ENCODE data around the gene GIPC2. TPM values are rescaled to one million over a fixed set of nuclear protein-coding genes. Genes with fewer than 3 reads are reported as not detected.
"Not testable (repeated sequence)": the region's sequence is repeated elsewhere in the genome, so short reads cannot be mapped to it uniquely, and the experiment has no call there.

Gene GIPC2
- under 1 TPM in 1 of 2 experiments, not detected in 1; 0.17 TPM for total RNA-seq

DNA sequence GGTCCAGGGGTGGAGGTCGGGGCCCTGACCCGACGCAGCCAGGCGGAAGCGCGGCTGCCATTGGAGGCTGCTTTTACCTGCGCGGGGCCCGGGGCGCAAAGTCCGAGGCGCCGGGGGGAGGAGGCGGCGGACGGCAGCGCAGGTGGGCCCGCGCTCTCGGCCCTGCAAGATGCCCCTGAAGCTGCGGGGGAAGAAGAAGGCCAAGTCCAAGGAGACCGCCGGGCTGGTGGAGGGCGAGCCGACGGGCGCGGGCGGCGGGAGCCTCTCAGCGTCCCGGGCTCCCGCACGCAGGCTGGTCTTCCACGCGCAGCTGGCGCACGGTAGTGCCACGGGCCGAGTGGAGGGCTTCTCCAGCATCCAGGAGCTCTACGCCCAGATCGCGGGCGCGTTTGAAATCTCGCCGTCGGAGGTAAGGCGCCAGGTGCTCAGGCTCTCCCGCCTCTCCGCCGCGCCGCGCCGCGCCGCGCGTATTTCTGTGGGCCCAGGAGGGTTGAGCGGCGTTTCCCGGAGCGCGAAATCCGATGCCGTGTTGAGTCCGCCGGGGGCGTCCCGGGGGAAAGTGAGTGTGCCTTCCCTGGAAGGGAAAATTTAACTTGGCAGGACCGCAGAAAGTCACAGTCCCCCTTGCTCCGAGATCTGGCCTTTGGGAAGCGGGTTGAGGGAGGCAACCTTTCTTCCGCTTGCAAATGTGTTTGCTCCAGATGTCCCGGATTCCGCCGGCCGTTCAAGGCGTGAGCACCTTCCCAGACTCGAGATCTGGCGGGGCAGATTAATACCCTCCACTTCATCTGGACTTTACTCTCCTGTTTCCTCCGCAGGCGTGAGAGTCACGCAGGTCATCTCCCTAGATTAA, at the start of gene GIPC2:
TSS of gene GIPC2 (plus strand) at position 41 of the 853 bp plus-strand sequence. CDS start at position 170, 129 bp downstream.
- CTCF ChIA-PET = interaction anchor here (0.7 kb wide), 1 partner anchor 438 kb away, joined by 8 read pairs; no protein-coding TSS in a partner anchor
- no peak within 1 kb of the TSS for H3K27ac Mint-ChIP-seq
- peaks cover 24% of the 10 kb centered on the region for H3K4me1 Mint-ChIP-seq (ENCODE audit: low read depth)
- H3K4me3 Mint-ChIP-seq = peak within 1 kb of the TSS; percentile 74
- DNase-seq = peak; percentile 51
- POLR2A ChIA-PET = interaction anchor here (0.7 kb wide), 2 partner anchors 41 to 42 kb away, joined by 3 read pairs; partner anchors contain the start of gene DNAJB4
- H3K9me3 Mint-ChIP-seq = no peaks in the 10 kb centered on the region
- intact Hi-C loops (cut with micrococcal nuclease) = loop anchor here (5.0 kb wide), 1 partner anchor 66 kb away; no protein-coding TSS in a partner anchor
- H3K36me3 Mint-ChIP-seq = no peaks in the 10 kb centered on the region
- peaks cover 51% of the 10 kb centered on the region for H3K27me3 Mint-ChIP-seq

DNA sequence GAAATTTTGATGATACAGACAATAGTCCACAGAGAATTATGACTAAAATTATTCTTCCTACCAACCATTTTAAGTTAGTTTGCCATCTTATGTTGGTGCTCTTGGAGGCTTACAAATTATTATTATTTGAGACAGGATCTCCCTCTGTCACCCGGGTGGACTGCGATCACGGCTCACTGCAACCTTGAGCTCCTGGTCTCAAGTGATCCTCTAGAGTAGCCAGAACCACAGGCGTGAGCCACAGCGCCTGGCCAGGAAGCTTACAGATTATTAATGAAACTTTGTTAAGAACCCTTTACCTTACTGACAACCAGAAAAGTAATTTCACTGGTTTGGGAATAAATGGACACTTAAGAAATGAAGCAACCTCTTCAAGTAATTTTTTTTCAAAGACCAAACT, 49.0 kb upstream of the GIPC2 start:
- DNase-seq = no peak
- no peaks in the 10 kb centered on the region for H3K9me3 Mint-ChIP-seq
- peaks cover 8% of the 10 kb centered on the region for H3K36me3 Mint-ChIP-seq
- intact Hi-C loops (cut with micrococcal nuclease) = no loop called here
- no peaks in the 10 kb centered on the region for H3K27me3 Mint-ChIP-seq
- CTCF ChIA-PET = interaction anchor here (0.7 kb wide), 1 partner anchor 30 kb away, joined by 3 read pairs; no protein-coding TSS in a partner anchor
- no peak overlapping the region for H3K4me3 Mint-ChIP-seq
- H3K4me1 Mint-ChIP-seq (ENCODE audit: low read depth) = peaks cover 2% of the 10 kb centered on the region
- H3K27ac Mint-ChIP-seq = no peak overlapping the region
- POLR2A ChIA-PET = no interaction called here

GRCh38 chr1:78000536-78000935, 45.2 kb upstream of the GIPC2 start:
- not testable (repeated sequence) for DNase-seq, H3K4me3 Mint-ChIP-seq, H3K27me3 Mint-ChIP-seq, H3K27ac Mint-ChIP-seq, H3K36me3 Mint-ChIP-seq, H3K9me3 Mint-ChIP-seq
- H3K4me1 Mint-ChIP-seq (ENCODE audit: low read depth) = peaks cover 18% of the 10 kb centered on the region
- ChIA-PET POLR2A (interaction anchor here (7.6 kb wide), 1 partner anchor 23 kb away, joined by 297 read pairs; the partner anchor contains the start of gene FUBP1), CTCF (interaction anchor here (1.0 to 2.8 kb wide), 2 partner anchors 113 to 114 kb away, joined by 3 to 9 read pairs; no protein-coding TSS in a partner anchor)
- intact Hi-C loops (cut with micrococcal nuclease) = loop anchor here (5.0 kb wide), 1 partner anchor 38 kb away; no protein-coding TSS in a partner anchor

DNA sequence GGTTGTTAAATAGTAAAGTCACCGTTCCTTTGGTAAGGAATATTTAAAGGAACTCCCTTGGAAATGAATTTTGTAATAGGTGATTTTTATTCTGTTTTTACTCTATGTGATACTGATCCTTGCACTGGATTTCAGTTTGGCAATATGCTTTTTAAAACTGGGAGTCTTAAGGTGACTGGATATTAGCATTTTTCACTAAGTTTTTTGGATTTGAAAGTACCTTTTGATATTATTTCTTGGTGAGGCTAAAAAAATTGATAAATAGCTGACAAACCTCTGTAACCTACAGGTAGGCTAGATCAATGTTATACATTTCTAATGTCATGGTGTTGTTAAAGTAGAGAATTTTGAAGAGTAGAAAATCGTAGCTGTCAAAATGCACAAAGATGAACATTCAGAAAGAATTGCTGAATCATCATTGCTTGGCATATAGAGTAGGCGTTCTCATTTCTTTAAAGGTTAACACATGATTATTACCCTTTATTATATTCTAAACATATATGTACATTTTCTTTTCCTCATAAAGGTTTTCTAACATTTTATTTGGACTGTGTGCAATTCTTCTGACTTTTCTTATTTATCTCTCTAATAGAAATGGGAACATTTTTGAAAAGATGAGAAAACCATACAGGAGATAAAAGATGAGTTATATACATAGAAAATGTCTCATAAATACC, 42.6 kb upstream of the GIPC2 start:
- Mint-ChIP-seq H3K27me3 (peaks cover 3% of the 10 kb centered on the region), H3K4me3 (no peak overlapping the region)
- intact Hi-C loops (cut with micrococcal nuclease) = loop anchor here (5.0 kb wide), 1 partner anchor 41 kb away; no protein-coding TSS in a partner anchor

DNA sequence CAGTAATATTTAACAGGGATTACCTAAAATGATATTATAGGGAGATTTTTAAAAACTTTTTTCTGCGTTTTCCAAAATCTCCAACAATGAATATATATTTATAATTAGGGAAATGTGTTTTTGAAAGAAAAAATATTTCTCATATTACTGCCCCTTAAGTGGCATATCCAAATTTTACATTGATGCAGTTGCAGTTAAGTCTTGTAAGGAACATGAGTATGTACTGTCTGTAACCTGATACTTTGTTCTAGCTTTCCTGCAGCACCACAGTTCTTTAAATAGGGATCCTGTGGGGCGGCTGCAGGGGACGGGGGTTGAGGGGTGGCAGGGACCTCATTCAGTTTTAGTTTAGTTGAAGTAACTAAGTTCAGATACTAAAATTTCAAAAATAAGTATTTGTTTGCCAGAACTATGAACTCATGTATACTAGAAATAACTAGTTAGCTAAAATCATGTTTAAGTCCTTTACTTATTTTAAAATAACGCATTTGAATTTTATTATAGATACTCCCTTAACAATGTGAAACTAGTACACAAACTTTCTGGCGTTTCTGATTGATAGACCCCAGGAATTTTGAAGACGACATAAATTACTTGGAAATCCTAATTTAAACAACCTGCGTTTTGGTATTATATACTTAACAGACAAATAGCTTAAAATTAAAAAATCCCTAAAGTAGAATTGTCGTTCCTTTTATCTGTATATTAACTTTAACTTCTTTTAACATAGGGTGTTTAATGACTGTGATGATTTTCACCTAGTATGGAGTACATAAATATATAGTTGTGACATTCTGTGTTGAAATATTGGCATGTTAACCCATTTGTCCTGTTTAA, 41.7 kb upstream of the GIPC2 start:
- Mint-ChIP-seq H3K27ac (peak overlapping the region; percentile 100), H3K36me3 (peaks cover 4% of the 10 kb centered on the region), H3K9me3 (peaks cover 2% of the 10 kb centered on the region), H3K4me3 (peak overlapping the region; percentile 87), H3K4me1 (ENCODE audit: low read depth) (peaks cover 35% of the 10 kb centered on the region), H3K27me3 (peaks cover 3% of the 10 kb centered on the region)
- intact Hi-C loops (cut with micrococcal nuclease) = loop anchor here (1.0 to 5.0 kb wide), 10 partner anchors 13 to 617 kb away; partner anchors contain the start of genes FUBP1, IFI44L and ZZZ3
- ChIA-PET POLR2A (interaction anchor here (0.6 to 7.6 kb wide), 24 partner anchors 9 to 321 kb away, joined by 3 to 297 read pairs (median 4); partner anchors contain the start of genes FUBP1, GIPC2, MIGA1 and USP33), CTCF (interaction anchor here (0.5 to 5.0 kb wide), 10 partner anchors 10 to 328 kb away, joined by 3 to 34 read pairs (median 3); partner anchors contain the start of genes FUBP1 and ZZZ3)
- DNase-seq = peak; percentile 55

More for the DNA sequence above, 42.6 kb upstream of the GIPC2 start:
- ChIA-PET POLR2A (interaction anchor here (1.2 to 7.6 kb wide), 9 partner anchors 8 to 223 kb away, joined by 3 to 297 read pairs (median 6); partner anchors contain the start of genes FUBP1, GIPC2 and MIGA1), CTCF (interaction anchor here (0.5 to 5.0 kb wide), 6 partner anchors 23 to 329 kb away, joined by 3 to 34 read pairs (median 6); partner anchors contain the start of genes FUBP1 and ZZZ3)
- H3K36me3 Mint-ChIP-seq = peaks cover 4% of the 10 kb centered on the region
- H3K4me1 Mint-ChIP-seq (ENCODE audit: low read depth) = peaks cover 31% of the 10 kb centered on the region
- no peak for DNase-seq
- H3K27ac Mint-ChIP-seq = no peak overlapping the region
- H3K9me3 Mint-ChIP-seq = peaks cover 2% of the 10 kb centered on the region

GRCh38 chr1:78004719-78005447, 40.9 kb upstream of the GIPC2 start, which contains the start of gene DNAJB4:
TSS of gene DNAJB4 (plus strand) at chr1:78004939. CDS start at chr1:78005111, 172 bp downstream.
- Mint-ChIP-seq H3K9me3 (peaks cover 2% of the 10 kb centered on the region), H3K27ac (peak within 1 kb of the TSS; percentile 100), H3K27me3 (peaks cover 3% of the 10 kb centered on the region), H3K36me3 (peaks cover 4% of the 10 kb centered on the region), H3K4me3 (peak within 1 kb of the TSS; percentile 87), H3K4me1 (ENCODE audit: low read depth) (peaks cover 38% of the 10 kb centered on the region)
- intact Hi-C loops (cut with micrococcal nuclease) = loop anchor here (1.0 to 5.0 kb wide), 10 partner anchors 14 to 616 kb away; partner anchors contain the start of genes FUBP1, IFI44L and ZZZ3
- peak; percentile 70 for DNase-seq
- CTCF ChIA-PET = interaction anchor here (0.8 to 5.0 kb wide), 9 partner anchors 9 to 322 kb away, joined by 3 to 34 read pairs (median 4); partner anchors contain the start of genes FUBP1 and ZZZ3
- POLR2A ChIA-PET = interaction anchor here (0.5 to 7.6 kb wide), 23 partner anchors 9 to 322 kb away, joined by 3 to 297 read pairs (median 4); partner anchors contain the start of genes FUBP1, MIGA1, USP33 and ZZZ3

- Mint-ChIP-seq H3K4me3 (peak overlapping the region; percentile 87), H3K36me3 (peaks cover 4% of the 10 kb centered on the region), H3K4me1 (ENCODE audit: low read depth) (peaks cover 39% of the 10 kb centered on the region), H3K27me3 (peaks cover 3% of the 10 kb centered on the region), H3K27ac (peak overlapping the region; percentile 100), H3K9me3 (peaks cover 2% of the 10 kb centered on the region)
- DNase-seq = no peak
- intact Hi-C loops (cut with micrococcal nuclease) = loop anchor here (2.0 kb wide), 6 partner anchors 35 to 615 kb away; partner anchors contain the start of gene IFI44L
- ChIA-PET POLR2A (interaction anchor here (1.4 to 7.6 kb wide), 10 partner anchors 9 to 323 kb away, joined by 3 to 297 read pairs (median 6); partner anchors contain the start of genes FUBP1, USP33 and ZZZ3), CTCF (interaction anchor here (1.0 to 5.0 kb wide), 8 partner anchors 9 to 322 kb away, joined by 3 to 34 read pairs (median 4); partner anchors contain the start of genes FUBP1 and ZZZ3)
Measured at GRCh38 chr1:78005448-78005722, 40.4 kb upstream of the GIPC2 start.

DNA sequence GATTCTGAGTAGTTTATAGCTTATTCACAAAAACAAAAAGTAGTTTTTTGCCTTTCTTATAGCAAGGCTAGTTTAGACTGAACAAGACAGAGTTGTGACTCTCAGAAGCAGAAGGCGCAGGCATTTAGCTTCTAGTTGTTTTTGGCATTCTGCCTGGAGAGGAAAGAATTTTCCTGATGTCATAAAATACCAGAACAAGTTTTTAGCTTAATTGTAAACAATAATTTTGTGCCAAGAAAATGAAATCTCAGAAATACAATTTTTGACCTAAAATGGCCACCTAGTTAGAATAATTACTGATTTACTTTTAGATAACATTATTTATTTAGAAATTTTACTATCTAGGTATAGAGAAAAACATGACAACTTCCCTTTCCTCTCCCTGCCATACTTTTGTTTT, 40.0 kb upstream of the GIPC2 start:
- CTCF ChIA-PET = interaction anchor here (1.5 to 5.0 kb wide), 5 partner anchors 11 to 323 kb away, joined by 4 to 34 read pairs (median 9); partner anchors contain the start of genes FUBP1 and ZZZ3
- Mint-ChIP-seq H3K4me1 (ENCODE audit: low read depth) (peaks cover 39% of the 10 kb centered on the region), H3K27ac (peak overlapping the region; percentile 18)

DNA sequence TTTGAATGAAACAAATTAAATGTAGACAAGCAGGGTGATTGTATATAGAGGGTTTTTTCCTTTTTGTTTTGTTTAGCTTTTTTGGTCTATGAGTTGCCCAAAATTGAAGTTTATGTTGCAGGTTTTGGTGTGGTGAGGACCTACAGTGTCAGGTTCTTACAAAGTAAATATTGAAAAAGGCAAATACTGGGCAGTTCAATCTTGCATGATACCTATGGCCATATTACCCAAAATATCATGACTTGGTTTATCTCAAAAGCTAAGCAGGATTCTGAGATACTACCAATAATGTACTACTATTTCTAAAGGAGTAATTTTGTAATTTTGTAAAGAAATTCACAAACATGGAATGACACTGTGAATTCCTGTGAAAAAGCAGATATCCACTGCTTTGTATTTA, 39.2 kb upstream of the GIPC2 start:
- Mint-ChIP-seq H3K9me3 (peaks cover 2% of the 10 kb centered on the region), H3K27me3 (peaks cover 3% of the 10 kb centered on the region), H3K4me3 (peak overlapping the region; percentile 39), H3K36me3 (peaks cover 4% of the 10 kb centered on the region), H3K4me1 (ENCODE audit: low read depth) (peaks cover 39% of the 10 kb centered on the region), H3K27ac (no peak overlapping the region)
- no peak for DNase-seq
- CTCF ChIA-PET = interaction anchor here (1.5 to 5.0 kb wide), 2 partner anchors 11 to 108 kb away, joined by 4 to 34 read pairs; no protein-coding TSS in a partner anchor
- POLR2A ChIA-PET = interaction anchor here (3.4 to 7.6 kb wide), 2 partner anchors 16 to 29 kb away, joined by 18 to 297 read pairs; partner anchors contain the start of gene FUBP1
- intact Hi-C loops (cut with micrococcal nuclease) = no loop called here

More for the DNA sequence above, 40.0 kb upstream of the GIPC2 start:
- no peak for DNase-seq
- intact Hi-C loops (cut with micrococcal nuclease) = loop anchor here (2.0 kb wide), 6 partner anchors 35 to 615 kb away; partner anchors contain the start of gene IFI44L
- Mint-ChIP-seq H3K4me3 (peak overlapping the region; percentile 87), H3K9me3 (peaks cover 2% of the 10 kb centered on the region), H3K36me3 (peaks cover 4% of the 10 kb centered on the region), H3K27me3 (peaks cover 3% of the 10 kb centered on the region)
- POLR2A ChIA-PET = interaction anchor here (1.4 to 7.6 kb wide), 7 partner anchors 8 to 323 kb away, joined by 3 to 297 read pairs (median 12); partner anchors contain the start of genes FUBP1, USP33 and ZZZ3
